ENCODE measurements around the gene ANP32A.

Gene ANP32A

GRCh38 chr15:68797599-68798345, 22.9 kb downstream of the ANP32A start:
- TF ChIP-seq, protein P1, sequence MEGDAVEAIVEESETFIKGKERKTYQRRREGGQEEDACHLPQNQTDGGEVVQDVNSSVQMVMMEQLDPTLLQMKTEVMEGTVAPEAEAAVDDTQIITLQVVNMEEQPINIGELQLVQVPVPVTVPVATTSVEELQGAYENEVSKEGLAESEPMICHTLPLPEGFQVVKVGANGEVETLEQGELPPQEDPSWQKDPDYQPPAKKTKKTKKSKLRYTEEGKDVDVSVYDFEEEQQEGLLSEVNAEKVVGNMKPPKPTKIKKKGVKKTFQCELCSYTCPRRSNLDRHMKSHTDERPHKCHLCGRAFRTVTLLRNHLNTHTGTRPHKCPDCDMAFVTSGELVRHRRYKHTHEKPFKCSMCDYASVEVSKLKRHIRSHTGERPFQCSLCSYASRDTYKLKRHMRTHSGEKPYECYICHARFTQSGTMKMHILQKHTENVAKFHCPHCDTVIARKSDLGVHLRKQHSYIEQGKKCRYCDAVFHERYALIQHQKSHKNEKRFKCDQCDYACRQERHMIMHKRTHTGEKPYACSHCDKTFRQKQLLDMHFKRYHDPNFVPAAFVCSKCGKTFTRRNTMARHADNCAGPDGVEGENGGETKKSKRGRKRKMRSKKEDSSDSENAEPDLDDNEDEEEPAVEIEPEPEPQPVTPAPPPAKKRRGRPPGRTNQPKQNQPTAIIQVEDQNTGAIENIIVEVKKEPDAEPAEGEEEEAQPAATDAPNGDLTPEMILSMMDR (IDR thresholded peaks at IDR 0.05; ENCODE audit: insufficient read depth, low read length, missing control alignments) = no peak
- ChIA-PET POLR2A (no interaction called here), CTCF (interaction anchor here (1.5 to 2.0 kb wide), 2 partner anchors 14 to 127 kb away, joined by 4 to 5 read pairs; no protein-coding TSS in a partner anchor)
- no peak overlapping the region for H3K4me3 ChIP-seq (ENCODE audit: low read depth, low read length)
- no peak for DNase-seq (ENCODE audit: low read depth, low spot score)

- TF ChIP-seq, protein P1 (IDR thresholded peaks at IDR 0.05; ENCODE audit: insufficient read depth, low read length, missing control alignments) = no peak
- ChIA-PET POLR2A (no interaction called here), CTCF (interaction anchor here (1.5 to 2.0 kb wide), 2 partner anchors 13 to 128 kb away, joined by 4 to 5 read pairs; no protein-coding TSS in a partner anchor)
- DNase-seq (ENCODE audit: low read depth, low spot score) = no peak
- H3K4me3 ChIP-seq (ENCODE audit: low read depth, low read length) = no peak overlapping the region
Observed at GRCh38 chr15:68797191-68797590, 23.5 kb downstream of the ANP32A start.

DNA sequence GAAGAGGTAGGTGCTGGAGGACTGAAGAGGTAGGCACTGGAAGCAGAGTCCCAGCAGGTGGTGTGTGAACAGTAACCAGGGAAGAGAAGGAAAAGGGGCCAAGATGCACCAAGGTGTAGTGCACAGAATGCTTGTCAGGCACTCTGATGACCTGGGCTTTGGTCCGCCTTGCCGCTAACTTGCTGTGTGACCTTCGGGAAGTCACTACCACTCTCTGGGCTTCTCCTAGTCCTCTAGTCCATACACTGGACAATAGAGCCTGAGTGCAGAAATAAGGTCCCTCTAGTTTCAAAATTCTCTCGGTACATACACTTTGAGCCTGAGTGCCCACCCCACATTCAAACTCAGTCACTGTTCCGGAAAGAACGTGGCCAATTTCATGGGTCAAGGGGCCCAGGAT, 24.1 kb downstream of the ANP32A start:
- DNase-seq (ENCODE audit: low read depth, low spot score) = no peak
- POLR2A ChIA-PET = no interaction called here
- no peak overlapping the region for H3K4me3 ChIP-seq (ENCODE audit: low read depth, low read length)
- TF ChIP-seq, protein P1 (IDR thresholded peaks at IDR 0.05; ENCODE audit: insufficient read depth, low read length, missing control alignments) = no peak
- CTCF ChIA-PET = no interaction called here

DNA sequence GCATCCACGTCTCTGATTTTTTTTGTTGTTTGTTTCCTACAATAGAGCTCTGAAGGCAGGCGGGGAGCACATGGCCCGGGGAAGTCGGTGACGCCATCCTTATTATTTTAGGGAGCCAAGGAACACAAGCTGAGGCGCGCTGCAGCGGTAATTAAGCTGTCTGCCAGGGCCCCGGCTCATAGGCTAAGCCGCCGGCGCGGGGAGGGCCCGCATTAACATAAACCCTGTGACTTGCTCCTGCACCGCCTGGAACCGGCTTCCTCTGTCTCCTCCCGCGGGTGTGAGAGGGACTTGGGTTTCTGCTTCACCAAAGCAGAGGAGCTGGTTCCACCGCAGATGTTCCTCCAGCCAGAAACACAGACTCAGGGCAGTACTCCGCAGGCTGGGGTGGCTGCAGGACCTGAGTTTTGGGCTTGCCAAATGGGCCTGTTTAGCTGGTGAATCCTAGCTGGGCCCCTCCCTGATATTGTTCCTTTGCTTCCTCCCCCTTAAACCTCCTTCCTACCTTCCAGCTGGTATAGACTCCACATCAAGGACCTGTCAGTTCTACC, 25.3 kb downstream of the ANP32A start:
- DNase-seq (ENCODE audit: low read depth, low spot score) = peak; percentile 31
- ChIA-PET POLR2A (interaction anchor here (0.6 to 1.0 kb wide), 3 partner anchors 18 to 23 kb away, joined by 3 read pairs; no protein-coding TSS in a partner anchor), CTCF (interaction anchor here (0.6 to 3.2 kb wide), 5 partner anchors 11 to 245 kb away, joined by 3 to 19 read pairs (median 4); no protein-coding TSS in a partner anchor)
- no peak overlapping the region for H3K4me3 ChIP-seq (ENCODE audit: low read depth, low read length)
- TF ChIP-seq, protein P1 (IDR thresholded peaks at IDR 0.05; ENCODE audit: insufficient read depth, low read length, missing control alignments) = no peak

DNA sequence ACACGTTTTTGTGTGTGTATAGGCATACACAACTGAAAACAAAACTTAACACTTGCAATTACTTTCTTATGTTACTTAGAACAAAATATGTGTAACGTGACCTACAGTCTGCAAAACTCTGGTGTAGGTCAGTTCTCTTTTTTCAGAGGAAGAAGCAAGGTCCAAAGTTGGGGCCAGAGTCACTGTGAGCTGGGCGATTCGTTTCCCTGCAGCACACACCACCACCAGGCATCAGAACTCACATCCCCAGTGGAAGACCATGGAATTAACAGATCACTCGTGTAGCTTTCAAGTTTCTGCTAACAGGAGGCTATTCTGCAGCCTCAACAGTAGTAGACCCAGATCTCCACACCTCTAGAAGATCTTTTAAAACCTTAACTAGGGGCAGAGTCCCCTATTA, 25.8 kb downstream of the ANP32A start:
- DNase-seq (ENCODE audit: low read depth, low spot score) = no peak
- POLR2A ChIA-PET = interaction anchor here (1.0 kb wide), 1 partner anchor 23 kb away, joined by 3 read pairs; no protein-coding TSS in a partner anchor
- no peak overlapping the region for H3K4me3 ChIP-seq (ENCODE audit: low read depth, low read length)
- CTCF ChIA-PET = interaction anchor here (1.1 to 3.2 kb wide), 5 partner anchors 10 to 130 kb away, joined by 4 to 19 read pairs (median 4); no protein-coding TSS in a partner anchor
- TF ChIP-seq, protein P1 (IDR thresholded peaks at IDR 0.05; ENCODE audit: insufficient read depth, low read length, missing control alignments) = no peak

- no peak overlapping the region for H3K4me3 ChIP-seq (ENCODE audit: low read depth, low read length)
- no peak for DNase-seq (ENCODE audit: low read depth, low spot score)
- TF ChIP-seq, protein P1 (IDR thresholded peaks at IDR 0.05; ENCODE audit: insufficient read depth, low read length, missing control alignments) = no peak
- CTCF ChIA-PET = interaction anchor here (1.1 to 3.2 kb wide), 6 partner anchors 10 to 131 kb away, joined by 4 to 19 read pairs (median 4); no protein-coding TSS in a partner anchor
- POLR2A ChIA-PET = no interaction called here
Observed at GRCh38 chr15:68794307-68794706, 26.4 kb downstream of the ANP32A start.
